Stimulated activated CD4-positive, alpha-beta T cell treated with anti-CD3 and anti-CD28 coated beads, Interleukin-15, amount 100 ng/mL, for 1 hour (primary cell): ENCODE measurements around the gene ADPRM.

Experiments
- DNase-seq, 2 donors: peaks; one replicate each; pipeline ENCODE4 v3.0.0-alpha.2; 2020; ENCODE audit warnings: low read depth in 1 of 2, low spot score in 1 of 2

ADPRM gene

GRCh38 chr17:10738521-10739258 is 41.3 kb downstream of the ADPRM start:
- no peak for DNase-seq

GRCh38 chr17:10739386-10739785 is 42.0 kb downstream of the ADPRM start:
- DNase-seq = no peak

DNA sequence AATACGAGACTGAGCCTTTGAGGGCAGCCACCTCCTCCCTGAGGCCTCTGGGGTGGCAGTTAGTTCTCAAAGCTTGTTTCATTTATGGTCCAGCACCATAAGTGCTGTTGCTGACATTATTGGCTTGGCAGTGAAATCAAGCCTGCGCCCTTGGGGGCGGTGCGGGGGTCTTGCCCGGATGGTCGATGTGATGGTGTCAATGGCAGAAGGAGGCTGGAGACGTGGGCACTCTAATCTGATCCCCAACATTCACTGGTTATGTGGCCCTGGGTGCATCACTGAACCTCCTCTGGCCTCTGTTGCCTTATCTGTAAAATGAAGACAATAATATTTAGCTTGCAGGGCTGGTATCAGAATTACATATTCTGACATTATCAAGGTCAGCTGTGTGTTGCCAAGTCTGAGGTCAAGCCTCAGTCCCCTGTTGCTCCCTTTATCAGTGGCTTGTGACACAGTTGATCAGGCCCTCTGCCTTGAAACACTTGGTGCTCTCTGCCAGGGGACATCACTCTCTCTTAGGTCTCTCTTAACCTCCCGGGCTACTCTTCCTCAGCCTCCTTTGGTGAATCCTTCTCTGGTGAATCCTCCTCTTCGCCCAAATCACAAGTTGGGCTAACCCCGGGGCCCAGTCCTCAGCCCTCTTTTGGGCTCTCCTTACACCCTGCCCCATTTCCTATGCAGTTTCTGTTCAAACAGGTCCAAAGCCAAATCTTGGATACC is 44.2 kb downstream of the ADPRM start:
- DNase-seq = no peak

DNA sequence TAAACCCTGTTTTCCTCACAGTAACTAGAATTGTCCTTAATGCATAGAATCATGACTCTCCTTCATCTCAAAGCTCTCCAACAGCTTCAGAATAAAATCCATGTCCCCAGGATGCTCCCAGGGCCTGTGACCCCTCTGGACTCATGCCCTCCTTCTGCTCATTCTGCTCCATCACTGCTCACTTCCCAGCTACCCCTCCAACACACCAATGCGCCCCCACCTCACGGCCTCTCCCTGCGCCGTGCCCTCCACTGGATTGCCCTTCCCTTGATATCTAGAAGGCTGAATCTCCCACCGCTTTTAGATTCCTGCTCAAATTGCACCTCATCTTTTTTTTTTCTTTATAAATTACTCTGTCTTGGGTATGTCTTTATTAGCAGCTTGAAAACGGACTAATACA is 45.0 kb downstream of the ADPRM start:
- no peak for DNase-seq

GRCh38 chr17:10743316-10744009 is 46.1 kb downstream of the ADPRM start:
- no peak for DNase-seq

DNA sequence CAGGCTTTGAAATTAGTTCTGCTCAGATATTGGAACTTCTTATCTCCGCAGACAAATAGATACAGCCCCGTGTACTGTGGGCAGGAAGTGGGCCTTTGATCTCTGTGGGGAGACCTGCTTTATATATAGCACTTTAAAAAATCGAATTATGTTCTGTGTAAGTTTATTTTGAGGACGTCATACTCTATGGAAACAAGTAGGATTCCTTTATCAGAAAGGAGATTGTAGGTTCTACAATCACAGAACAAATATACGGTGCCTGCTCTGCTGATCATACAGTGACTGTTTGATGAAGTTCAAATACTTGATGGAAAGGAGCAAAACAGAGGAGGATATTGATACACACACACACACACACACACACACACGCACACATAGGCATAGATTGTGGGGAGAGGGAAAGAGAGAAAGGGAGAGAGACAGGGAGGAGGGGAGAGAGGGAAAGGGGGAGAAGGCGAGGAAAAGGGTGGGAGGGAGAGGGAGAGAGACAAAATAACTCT is 47.2 kb downstream of the ADPRM start:
- DNase-seq = no peak

- no peak for DNase-seq
Observed at GRCh38 chr17:10745231-10745630, 47.8 kb downstream of the ADPRM start.

GRCh38 chr17:10748531-10749181 is 51.3 kb downstream of the ADPRM start:
- no peak for DNase-seq

GRCh38 chr17:10750210-10750609 is 52.8 kb downstream of the ADPRM start:
- no peak for DNase-seq

- DNase-seq = no peak
Observed at GRCh38 chr17:10751563-10751962, 54.2 kb downstream of the ADPRM start.

DNA sequence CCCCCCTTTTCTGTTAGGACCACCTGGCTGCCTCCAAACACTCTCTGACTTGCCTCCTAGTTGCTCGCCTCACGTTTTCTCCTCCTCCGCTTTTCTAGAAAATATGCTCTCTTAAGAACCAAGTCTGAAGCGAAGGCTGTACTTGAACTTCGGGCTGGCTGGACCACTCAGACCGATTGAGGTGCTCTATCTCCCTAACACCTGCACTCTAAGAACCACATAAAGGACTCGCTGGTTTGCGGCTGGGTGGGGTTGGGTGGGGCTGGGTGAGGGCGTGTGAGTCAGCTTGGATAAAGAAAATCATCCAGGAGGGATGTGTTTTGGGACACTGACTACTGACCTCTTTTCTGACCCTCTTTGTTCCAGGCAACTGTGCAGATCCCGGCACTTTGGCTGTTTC is 55.3 kb downstream of the ADPRM start:
- DNase-seq = no peak

DNA sequence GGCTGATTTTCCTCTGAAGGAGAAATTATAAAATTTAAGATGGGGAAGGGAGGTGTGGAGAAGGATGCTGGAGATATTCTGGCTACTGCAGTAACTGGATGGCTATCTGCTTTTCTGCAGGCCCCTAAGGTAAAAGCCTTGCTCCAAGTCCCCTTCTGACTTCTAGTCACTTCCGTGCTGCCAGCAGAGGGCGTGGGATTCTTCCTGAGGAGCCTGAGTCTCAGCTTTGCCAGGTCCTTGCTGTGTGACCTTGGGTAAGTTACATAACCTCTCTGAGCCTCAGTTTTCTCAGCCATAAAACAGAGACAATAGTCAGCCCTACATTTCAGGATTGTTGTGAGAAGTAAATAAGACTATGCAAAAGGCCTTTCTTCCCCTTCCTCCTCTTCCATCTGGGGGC is 56.7 kb downstream of the ADPRM start:
- no peak for DNase-seq

DNA sequence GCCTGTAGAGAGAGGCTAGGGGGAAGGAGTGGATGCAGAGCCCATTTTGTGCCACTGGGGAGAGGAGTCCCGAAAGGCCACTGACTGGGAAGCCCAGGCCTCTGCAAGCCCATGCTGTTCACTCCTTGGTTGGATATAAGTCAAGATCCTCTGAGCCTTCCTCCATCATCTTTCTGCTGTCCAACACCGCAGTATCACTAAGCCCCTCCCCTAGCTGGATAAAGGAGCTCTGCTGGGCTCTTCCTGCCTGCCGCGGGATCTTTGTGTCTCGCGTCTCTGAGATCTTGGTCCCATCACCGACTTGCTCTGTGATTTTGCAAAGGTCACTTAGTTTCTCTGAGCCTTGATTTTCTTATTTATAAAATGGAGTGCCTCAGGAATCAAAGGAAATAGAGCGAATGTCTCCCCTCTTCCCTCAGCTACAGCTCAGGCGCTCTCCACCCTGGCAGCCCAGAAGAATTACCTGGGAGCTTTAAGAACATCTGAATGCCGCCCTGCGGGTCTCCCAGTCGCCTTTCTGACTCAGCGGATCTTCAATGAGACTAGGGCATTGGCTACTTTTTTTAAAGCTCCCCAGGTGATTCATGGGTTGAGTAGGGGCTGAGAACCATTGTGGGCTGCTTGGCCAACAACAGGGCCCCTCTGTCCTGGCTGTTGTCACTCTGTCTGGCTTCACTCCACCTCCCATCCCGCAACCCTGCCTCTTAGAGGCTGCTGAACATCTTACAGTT is 57.6 kb downstream of the ADPRM start:
- DNase-seq = no peak

- DNase-seq = no peak
Observed at GRCh38 chr17:10755592-10756127, 58.3 kb downstream of the ADPRM start.

GRCh38 chr17:10756185-10756584 is 58.8 kb downstream of the ADPRM start:
- DNase-seq = no peak

DNA sequence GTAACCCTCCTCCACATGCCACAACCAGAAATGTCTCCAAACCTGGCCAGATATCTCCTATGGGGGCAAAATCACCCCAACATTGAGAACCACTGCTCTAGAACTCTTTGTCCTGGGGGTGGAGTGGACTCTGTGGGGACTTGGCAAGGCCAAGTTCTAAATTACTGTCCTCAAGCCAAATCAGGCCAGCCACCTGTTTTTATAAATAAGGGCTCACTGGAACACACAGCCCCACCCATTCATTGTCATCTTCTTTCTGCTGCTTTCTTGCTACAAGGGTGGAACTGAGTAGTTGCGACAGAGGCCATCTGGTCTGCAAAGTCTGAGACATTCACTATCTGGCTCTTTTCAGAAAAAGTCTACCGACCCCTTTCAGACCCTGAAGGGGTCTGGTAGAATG is 59.2 kb downstream of the ADPRM start:
- DNase-seq = no peak

- DNase-seq = no peak
Observed at GRCh38 chr17:10757067-10757466, 59.7 kb downstream of the ADPRM start.

DNA sequence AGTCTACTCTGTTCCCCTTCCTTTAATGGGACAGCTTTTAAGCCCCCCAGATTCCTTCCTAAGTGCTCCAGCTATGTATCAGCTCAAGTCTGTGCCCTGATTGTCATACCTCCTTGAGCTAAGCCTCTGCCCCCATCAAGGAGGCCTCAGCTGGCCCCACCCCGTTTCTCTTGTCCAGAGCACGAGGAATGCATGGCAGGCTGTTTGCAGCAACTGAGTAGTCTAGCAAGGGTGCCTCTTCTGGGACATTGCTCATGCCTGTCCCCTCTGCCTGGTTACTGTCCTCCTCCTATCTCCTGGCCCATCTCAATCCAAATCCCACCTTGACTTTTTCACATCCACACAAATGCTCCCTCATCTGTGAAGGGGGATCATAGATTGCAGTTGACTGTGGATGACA is 60.3 kb downstream of the ADPRM start:
- DNase-seq = no peak

DNA sequence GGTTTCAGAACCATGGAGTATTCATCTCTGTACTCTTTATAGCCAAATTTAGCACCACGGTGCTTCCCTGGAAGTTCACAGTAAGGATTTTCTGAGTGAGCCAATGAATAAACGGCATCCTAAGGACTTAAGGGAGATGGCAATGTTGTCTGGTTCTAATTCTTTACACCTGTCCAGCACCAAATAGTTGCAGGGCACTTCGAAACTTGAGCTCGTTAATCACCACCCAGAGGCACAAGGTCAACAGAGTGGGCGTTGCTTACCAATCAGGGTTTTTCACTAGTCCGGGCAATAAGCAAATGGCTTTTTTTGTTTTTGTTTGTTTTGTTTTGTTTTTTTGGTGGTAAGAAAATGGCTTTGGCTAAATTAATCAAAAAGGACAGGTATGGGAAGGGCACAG is 60.7 kb downstream of the ADPRM start:
- no peak for DNase-seq
